ENCODE data around the gene NXPE4. TPM values are rescaled to one million over a fixed set of nuclear protein-coding genes. Genes with fewer than 3 reads are reported as not detected.
"Not testable (repeated sequence)": the region's sequence is repeated elsewhere in the genome, so short reads cannot be mapped to it uniquely, and the experiment has no call there.

NXPE4 gene
- not detected for total RNA-seq
- long read RNA-seq: 0 reads

DNA sequence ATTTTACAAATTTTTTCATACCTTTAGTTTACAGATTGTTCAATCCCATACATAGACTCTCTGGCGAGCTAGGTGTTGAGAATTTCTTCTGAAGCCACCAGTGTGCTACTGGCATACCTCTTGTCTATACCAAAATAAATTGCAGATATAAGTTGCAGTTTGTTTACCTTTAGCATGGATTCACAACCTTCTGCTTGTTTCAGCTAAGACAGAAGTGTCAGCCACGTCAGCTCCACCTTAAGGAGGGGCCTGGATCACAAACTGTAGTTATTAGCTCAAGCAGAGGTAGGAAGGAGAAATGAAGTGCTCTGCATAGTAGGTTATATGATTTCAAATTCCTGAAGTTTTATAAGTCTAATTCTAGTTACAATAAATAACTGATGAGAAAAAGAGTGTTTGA, at the start of gene NXPE4:
NXPE4 (minus strand) TSS at position 216 of the 400 bp plus-strand sequence. CDS start 1,027 bp downstream, outside the sequence.
- no peak for DNase-seq (ENCODE audit: low spot score)

DNA sequence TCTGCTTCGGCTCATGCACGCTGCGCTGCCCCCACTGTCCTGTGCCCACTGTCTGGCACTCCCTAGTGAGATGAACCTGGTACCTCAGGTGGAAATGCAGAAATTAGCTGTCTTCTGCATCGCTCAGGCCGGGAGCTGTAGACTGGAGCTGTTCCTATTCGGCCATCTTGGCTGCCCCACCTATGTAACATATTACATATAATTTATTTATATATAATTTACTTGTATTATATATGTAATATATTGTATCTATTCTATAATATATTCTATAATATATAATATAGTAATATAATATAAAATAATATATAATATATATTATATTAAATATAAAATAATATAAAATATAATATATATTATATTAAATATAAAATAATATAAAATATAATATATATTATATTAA, 43.9 kb upstream of the NXPE4 start:
- not testable (repeated sequence) for DNase-seq (ENCODE audit: low spot score)

DNA sequence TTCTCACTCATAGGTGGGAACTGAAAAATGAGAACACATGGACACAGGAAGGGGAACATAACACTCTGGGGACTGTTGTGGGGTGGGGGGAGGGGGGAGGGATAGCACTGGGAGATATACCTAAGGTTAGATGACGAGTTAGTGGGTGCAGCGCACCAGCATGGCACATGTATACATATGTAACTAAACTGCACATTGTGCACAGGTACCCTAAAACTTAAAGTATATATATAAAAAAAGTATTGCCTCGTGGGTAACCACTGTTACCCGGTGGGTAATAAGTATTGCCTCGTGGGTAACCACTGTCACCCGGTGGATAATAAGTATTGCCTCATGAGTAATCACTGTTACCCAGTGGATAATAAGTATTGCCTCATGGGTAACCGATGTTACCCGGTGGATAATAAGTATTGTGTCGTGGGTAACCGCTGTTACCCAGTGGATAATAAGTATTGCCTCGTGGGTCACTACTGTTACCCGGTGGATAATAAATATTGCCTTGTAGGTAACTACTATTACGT, 35.9 kb upstream of the NXPE4 start:
- not testable (repeated sequence) for DNase-seq (ENCODE audit: low spot score)

DNA sequence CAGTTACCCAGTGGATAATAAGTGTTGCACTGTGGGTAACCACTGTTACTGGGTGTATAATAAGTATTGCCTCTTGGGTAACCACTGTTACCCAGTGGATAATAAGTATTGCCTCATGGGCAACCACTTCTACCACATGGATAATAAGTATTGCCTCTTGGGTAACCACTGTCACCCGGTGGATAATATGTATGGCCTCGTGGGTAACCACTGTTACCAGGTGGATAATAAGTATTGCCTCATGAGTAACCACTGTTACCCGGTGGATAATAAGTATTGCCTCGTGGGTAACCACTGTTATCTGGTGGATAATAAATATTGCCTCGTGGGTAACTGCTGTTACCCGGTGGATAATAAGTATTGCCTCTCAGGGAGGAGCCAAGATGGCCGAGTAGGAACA, 29.7 kb upstream of the NXPE4 start:
- no peak for DNase-seq (ENCODE audit: low spot score)

DNA sequence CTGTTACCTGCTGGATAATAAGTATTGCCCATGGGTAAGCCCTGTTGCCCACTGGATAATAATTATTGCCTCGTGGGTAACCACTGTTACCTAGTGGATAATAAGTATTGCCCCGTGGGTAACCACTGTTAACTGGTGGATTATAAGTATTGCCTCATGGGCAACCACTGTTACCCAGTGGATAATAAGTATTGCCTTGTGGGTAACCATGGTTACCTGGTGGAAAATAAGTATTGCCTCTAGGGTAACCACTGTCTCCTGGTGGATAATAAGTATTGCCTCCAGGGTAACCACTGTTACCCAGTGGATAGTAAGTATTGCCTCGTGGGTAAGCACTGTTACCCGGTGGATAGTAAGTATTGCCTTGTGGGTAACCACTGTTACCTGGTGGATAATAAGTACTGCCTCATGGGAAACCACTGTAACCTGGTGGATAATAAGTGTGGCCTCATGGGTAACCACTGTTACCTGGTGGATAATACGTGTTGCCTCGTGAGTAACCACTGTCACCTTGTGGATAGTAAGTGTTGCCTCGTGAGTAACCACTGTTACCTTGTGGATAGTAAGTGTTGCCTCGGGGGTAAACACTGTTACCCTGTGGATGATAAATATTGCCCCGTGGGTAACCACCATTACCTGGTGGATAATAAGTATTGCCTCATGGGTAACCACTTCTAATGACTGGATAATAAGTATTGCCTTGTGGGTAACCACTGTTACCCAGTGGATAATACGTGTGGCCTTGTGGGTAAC, 29.0 kb upstream of the NXPE4 start:
- DNase-seq (ENCODE audit: low spot score): no peak

DNA sequence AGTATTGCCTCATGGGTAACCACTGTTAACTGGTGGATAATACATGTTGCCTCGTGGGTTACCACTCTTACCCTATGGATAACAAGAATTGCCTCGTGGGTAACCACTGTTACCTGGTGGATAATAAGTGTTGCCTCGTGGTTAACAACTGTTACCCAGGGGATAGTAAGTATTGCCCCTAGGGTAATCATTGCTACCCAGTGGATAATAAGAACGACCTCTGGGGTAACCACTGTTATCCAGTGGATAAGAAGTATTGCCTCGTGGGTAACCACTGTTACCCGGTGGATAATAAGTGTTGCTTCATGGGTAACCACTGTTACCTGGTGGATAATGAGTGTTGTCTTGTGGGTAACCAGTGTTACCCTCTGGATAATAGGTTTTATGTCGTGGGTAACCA, 28.1 kb upstream of the NXPE4 start:
- no peak for DNase-seq (ENCODE audit: low spot score)

DNA sequence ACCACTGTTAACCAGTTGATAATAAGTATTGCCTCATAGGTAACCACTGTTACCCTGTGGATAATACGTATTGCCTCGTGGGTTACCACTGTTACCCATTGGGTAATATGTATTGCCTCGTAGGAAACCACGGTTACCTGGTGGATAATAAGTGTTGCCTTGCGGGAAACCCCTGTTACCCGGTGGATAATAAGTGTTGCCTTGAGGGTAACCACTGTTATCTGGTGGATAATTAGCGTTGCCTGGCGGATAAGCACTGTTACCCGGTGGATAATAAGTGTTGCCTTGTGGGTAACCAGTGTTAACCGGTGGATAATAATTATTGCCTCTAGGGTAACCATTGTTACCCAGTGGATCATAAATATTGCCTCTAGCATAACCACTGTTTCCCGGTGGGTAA, 27.3 kb upstream of the NXPE4 start:
- DNase-seq (ENCODE audit: low spot score): no peak

DNA sequence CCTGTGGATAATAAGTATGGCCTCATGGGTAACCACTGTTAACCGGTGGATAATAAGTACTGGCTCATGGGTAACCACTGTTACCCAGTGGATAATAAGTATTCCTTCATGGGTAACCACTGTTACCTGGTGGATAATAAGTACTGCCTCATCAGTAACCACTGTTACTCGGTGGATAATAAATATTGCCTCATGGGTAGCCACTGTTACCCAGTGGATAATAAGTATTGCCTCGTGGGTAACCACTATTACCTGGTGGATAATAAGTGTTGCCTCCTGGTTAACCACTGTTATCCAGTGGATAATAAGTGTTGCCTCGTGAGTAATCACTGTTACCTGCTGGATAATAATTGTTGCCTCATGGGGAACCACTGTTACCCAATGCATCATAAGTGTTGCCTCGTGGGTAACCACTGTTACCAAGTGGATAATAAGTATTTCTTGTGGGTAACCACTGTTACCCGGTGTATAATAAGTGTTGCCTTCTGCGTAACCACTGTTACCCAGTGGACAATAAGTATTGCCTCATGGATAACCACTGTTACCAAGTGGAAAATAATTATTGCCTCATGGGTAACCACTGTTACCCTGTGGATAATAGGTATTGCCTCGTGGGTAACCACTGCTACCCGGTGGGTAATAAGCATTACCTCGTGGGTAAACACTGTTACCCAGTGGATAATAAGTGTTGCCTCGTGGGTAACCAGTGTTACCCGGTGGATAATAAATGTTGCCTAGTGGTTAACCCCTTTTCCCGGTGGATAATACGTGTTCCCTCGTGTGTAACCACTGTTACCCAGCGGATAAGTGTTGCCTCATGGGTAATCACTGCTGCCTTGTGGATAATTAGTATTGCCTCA, 26.6 kb upstream of the NXPE4 start:
- DNase-seq (ENCODE audit: low spot score): no peak

DNA sequence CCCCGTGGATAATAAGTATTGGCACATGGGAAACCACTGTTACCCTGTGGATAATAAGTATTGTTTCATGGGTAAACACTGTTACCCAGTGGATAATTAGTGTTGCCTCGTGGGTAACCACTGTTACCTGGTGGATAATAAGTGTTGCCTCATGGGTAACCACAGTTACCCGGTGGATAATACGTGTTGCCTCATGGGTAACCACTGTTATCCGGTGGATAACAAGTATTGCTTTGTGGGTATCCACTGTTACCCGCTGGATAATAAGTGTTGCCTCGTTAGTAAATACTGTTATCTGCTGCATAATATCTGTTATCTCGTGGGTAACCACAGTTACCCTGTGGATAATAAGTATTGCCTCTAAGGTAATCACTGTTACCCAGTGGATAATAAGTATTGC, 25.5 kb upstream of the NXPE4 start:
- no peak for DNase-seq (ENCODE audit: low spot score)

DNA sequence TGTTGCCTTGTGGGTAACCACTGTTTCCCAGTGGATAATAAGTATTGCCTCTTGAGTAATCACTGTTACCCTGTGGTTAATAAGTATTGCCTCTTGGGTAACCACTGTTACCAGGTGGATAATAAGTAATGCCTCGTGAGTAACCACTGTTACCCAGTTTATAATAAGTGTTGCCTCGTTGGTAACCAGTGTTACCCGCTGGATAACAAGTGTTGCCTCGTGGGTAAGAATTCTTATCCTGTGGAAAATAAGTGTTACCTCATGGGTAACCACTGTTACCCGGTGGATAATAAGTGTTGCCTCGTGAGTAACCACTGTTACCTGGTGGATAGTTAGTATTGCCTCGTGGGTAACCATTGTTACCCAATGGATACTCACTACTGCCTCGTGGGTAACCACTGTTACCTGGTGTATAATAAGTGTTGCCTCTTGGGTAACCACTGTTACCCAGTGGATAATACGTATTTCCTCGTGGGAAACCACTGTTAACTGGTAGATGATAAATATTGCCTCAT, 24.1 kb upstream of the NXPE4 start:
- DNase-seq (ENCODE audit: low spot score): no peak

DNA sequence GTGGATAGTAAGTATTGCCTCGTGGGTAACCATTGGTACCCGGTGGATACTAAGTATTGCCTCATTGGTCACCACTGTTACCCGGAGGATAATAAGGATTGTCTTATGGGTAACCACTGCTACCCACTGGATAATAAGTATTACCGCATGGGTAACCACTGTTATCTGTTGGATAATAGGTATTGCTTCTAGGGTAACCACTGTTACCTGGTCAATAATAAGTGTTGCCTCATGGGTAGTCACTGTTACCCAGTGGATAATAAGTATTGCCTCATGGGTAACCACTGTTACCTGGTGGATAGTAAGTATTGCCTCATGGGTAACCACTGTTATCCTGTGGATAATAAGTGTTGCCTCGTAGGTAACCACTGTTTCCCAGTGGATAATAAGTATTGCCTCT, 22.6 kb upstream of the NXPE4 start:
- DNase-seq (ENCODE audit: low spot score): no peak

DNA sequence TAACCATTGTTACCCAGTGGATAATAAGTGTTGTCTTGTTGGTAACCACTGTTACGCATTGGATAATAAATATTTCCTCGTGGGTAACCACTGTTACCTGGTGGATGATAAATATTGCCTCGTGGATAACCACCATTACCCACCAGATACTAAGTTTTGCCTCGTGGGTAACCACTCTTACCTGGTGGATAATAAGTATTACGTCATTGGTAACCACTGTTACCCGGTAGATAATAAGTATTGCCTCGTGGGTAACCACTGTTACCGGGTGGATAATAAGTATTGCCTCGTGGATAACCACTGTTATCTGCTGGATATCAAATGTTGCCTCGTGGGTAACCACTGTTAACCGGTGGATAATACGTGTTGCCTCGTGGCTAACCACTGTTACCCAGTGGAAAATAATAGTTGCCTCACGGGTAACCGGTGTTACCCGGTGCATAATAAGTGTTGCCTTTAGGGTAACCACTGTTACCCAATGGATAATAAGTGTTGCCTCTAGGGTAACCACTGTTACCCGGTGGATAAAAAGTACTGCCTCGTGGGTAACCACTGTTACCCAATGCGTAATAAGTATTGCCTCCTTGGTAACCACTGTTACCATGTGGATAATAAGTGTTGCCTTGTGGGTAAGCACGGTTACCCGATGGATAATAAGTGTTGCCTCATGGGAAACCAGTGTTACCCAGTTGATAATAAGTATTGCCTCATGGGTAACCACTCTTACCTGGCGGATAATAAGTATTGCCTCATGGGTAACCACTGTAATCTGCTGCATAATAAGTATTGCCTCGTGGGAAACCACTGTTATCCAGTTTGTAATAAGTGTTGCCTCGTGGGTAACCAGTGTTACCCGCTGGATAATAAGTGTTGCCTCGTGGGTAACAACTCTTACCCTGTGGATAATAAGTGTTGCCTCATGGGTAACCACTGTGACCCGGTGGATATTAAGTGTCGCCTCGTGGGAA, 21.9 kb upstream of the NXPE4 start:
- no peak for DNase-seq (ENCODE audit: low spot score)

DNA sequence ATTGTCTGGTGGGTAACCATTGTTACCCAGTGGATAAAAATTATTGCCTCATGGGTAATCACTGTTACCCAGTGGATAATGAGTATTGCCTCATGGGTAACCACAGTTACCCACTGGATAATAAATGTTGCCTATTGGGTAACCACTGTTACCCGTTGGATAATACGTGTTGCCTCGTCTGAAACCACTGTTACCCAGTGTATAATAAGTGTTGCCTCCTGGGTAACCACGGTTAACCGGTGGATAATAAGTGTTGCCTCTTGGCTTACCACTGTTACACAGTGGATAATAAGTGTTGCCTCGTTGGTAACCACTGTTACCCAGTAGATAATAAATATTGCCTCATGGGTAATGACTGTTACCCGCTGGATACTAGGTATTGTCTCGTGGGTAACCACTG, 20.9 kb upstream of the NXPE4 start:
- DNase-seq (ENCODE audit: low spot score): no peak

DNA sequence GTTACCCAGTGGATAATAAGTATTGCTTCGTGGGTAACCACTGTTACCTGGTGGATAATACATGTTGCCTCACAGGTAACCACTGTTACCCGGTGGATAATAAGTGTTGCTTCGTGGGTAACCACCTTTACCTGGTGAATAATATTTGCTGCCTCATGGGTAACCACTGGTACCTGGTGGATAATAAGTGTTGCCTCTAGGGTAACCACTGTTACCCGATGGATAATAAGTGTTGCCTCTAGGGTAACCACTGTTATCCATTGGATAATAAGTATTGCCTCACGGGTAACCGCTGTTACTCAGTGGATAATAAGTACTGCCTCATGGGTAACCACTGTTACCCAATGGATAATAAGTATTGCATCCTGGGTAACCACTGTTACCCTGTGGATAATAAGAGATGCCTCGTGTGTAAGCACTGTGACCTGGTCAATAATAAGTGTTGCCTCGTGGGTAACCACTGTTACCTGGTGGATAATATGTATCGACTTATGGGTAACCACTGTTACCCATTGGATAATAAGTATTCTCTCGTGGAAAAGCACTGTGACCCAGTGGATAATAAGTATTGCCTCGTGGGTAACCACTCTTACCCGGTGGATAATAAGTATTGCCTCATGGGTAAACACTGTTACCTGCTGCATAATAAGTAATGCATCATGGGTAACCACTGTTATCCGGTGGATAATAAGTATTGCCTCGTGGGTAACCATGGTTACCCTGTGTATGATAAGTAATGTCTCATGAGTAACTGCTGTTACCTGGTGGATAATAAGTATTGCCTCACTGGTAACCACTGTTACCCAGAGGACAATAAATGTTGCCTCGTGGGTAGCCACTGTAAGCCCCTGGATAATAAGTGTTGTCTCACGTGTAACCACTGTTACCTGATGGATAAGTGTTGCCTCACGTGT, 20.1 kb upstream of the NXPE4 start:
- DNase-seq (ENCODE audit: low spot score): no peak

DNA sequence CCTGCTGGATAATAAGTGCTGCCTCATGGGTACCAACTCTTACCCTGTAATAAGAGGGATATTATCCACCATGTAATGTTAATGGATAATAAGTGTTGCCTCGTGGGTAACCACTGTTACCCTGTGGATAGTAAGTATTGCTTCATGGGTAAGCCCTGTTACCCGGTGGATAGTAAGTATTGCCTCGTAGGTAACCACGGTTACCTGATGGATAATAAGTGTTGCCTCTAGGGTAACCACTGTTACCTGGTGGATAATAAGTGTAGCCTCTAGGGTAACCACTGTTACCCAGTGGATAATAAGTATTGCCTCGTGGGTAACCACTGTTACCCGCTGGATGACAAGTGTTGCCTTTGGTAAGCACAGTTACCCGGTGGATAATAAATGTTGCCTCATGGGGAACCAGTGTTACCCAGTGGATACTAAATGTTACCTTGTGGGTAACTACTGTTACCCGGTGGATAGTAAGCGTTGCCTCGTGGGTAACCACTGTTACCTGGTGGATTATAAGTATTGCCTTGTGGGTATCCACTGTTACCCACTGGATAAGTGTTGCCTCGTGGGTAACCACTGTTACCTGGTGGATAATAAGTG, 18.6 kb upstream of the NXPE4 start:
- DNase-seq (ENCODE audit: low spot score): no peak

DNA sequence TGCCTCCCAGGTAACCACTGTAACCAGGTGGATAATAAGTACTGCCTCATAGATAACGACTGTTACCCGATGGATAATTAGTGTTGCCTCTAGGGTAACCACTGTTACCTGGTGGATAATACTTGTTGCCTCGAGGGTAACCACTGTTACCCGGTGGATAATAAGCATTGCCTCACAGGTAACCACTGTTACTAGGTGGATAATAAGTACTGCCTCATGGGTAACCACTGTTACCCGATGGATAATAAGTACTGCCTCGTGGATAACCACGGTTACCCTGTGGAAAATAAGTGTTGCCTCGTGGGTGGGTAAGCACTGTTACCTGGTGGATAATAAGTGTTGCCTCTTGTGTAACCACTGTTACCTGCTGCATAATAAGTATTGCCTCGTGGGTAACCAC, 17.5 kb upstream of the NXPE4 start:
- not testable (repeated sequence) for DNase-seq (ENCODE audit: low spot score)

DNA sequence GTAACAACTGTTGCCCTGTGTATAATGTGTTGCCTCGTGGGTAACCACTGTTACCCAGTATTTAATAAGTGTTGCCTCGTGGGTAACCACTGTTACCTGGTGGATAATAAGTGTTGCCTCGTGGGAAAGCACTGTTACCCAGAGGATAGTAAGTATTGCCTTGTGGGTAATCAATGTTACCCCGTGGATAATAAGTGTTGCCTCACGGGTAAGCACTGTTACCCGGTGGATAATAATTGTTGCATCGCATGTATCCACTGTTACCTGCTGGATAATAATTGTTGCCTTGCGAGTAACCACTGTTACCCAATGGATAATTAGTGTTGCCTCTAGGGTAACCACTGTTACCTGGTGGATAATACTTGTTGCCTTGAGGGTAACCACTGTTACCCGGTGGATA, 17.1 kb upstream of the NXPE4 start:
- no peak for DNase-seq (ENCODE audit: low spot score)

DNA sequence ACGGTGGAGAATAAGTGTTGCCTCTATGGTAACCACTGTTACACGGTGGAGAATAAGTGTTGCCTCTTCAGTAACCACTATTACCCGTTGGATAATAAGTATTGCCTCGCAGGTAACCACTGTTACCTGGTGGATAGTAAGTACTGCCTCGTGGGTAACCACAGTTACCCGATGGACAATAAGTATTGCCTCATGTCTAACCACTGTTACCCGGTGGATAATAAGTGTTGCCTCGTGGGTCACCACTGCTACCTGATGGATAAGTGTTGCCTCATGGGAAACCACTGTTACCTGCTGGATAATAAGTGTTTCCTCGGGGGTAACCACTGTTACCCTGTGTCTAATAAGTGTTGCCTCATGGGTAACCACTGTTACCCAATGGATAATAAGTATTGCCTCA, 16.6 kb upstream of the NXPE4 start:
- not testable (repeated sequence) for DNase-seq (ENCODE audit: low spot score)

Data from mesenteric fat pad (tissue), 1 donor.